Neural progenitor cell (in vitro differentiated cells): ENCODE data around the gene TAS2R60. TPM values are rescaled to one million over a fixed set of nuclear protein-coding genes. Genes with fewer than 3 reads are reported as not detected.

Source experiments
- DNase-seq: peaks from one replicate; pipeline ENCODE4 v3.0.0-alpha.2; 2016; ENCODE audit warnings: low spot score
- H2AFZ ChIP-seq: fragments of 200-600 bp; sonication (generic); replicated peaks from 2 replicates; pipeline ENCODE4 v1.6.1; 2016; ENCODE audit warnings: antibody characterized with exemption
- H3F3A ChIP-seq: fragments of 200-600 bp; sonication (generic); 2 replicates; pipeline ENCODE4 v1.6.1; 2016; ENCODE audit warnings: antibody characterized with exemption, low read depth
- H3K27ac ChIP-seq: fragments of 200-600 bp; sonication (generic); 2 replicates; pipeline ENCODE4 v1.5.1; 2016; ENCODE audit warnings: mild to moderate bottlenecking
- H3K27me3 ChIP-seq: fragments of 200-600 bp; sonication (generic); 2 replicates; pipeline ENCODE4 v1.6.1; 2016; ENCODE audit warnings: mild to moderate bottlenecking, moderate library complexity
- H3K36me3 ChIP-seq: fragments of 200-600 bp; sonication (generic); 2 replicates; pipeline ENCODE4 v1.5.1; 2016
- H3K4me1 ChIP-seq: fragments of 200-600 bp; sonication (generic); 2 replicates; pipeline ENCODE4 v1.6.1; 2016; ENCODE audit warnings: mixed run types
- H3K4me2 ChIP-seq: fragments of 200-600 bp; sonication (generic); 2 replicates; pipeline ENCODE4 v1.6.1; 2016
- H3K4me3 ChIP-seq: fragments of 200-600 bp; sonication (generic); 2 replicates; pipeline ENCODE4 v1.5.1; 2016
- H3K79me2 ChIP-seq: fragments of 200-600 bp; sonication (generic); 2 replicates; pipeline ENCODE4 v1.6.1; 2016; ENCODE audit warnings: low read depth
- H3K9ac ChIP-seq: fragments of 200-600 bp; sonication (generic); 2 replicates; pipeline ENCODE4 v1.6.1; 2016
- H3K9me3 ChIP-seq: fragments of 200-600 bp; sonication (generic); 2 replicates; pipeline ENCODE4 v1.5.1; 2016; ENCODE audit warnings: low read depth
- H4K20me1 ChIP-seq: fragments of 200-600 bp; sonication (generic); 2 replicates; pipeline ENCODE4 v1.6.1; 2016; ENCODE audit warnings: low read depth
- H3K27ac Mint-ChIP-seq: 3 replicates; pipeline ENCODE4 v1.8.0; 2021; ENCODE audit warnings: mixed read lengths
- H3K27me3 Mint-ChIP-seq: 2 replicates; pipeline ENCODE4 v1.8.0; 2022; ENCODE audit warnings: low read depth, mild to moderate bottlenecking, inconsistent platforms, moderate library complexity, mixed read lengths; ENCODE audit not compliant: insufficient read depth
- H3K36me3 Mint-ChIP-seq: 3 replicates; pipeline ENCODE4 v1.8.0; 2021; ENCODE audit warnings: mixed read lengths
- H3K4me1 Mint-ChIP-seq: 3 replicates; pipeline ENCODE4 v1.8.0; 2021; ENCODE audit warnings: mixed read lengths
- H3K4me3 Mint-ChIP-seq: 3 replicates; pipeline ENCODE4 v1.8.0; 2021; ENCODE audit warnings: mild to moderate bottlenecking, moderate library complexity, mixed read lengths
- H3K9me3 Mint-ChIP-seq: 3 replicates; pipeline ENCODE4 v1.8.0; 2020; ENCODE audit warnings: mixed read lengths
- EZH2 ChIP-seq: fragments of 200-600 bp; sonication (generic); IDR thresholded peaks from 2 replicates; pipeline ENCODE4 v1.6.1; 2017; ENCODE audit warnings: antibody characterized with exemption, mild to moderate bottlenecking, moderate library complexity
- EZH2phosphoT487 ChIP-seq: fragments of 200-600 bp; sonication (generic); IDR thresholded peaks from 2 replicates; pipeline ENCODE4 v1.6.1; 2017; ENCODE audit warnings: antibody characterized with exemption
- total RNA-seq: library from RNA; depleted of rRNA; stranded (reverse); fragments of >200 nt; gene quantifications from 2 replicates; pipeline ENCODE4 v1.2.3, GENCODE V29; 2015; ENCODE audit warnings: low replicate concordance
- TF ChIP-seq, protein P1 (sequence below): fragments of 200-600 bp; sonication (generic); IDR thresholded peaks from 2 replicates; pipeline ENCODE4 v1.5.1; 2017; ENCODE audit warnings: antibody characterized with exemption, mild to moderate bottlenecking

Gene TAS2R60
- total RNA-seq, 1 donor from 2014 or later: not detected

DNA sequence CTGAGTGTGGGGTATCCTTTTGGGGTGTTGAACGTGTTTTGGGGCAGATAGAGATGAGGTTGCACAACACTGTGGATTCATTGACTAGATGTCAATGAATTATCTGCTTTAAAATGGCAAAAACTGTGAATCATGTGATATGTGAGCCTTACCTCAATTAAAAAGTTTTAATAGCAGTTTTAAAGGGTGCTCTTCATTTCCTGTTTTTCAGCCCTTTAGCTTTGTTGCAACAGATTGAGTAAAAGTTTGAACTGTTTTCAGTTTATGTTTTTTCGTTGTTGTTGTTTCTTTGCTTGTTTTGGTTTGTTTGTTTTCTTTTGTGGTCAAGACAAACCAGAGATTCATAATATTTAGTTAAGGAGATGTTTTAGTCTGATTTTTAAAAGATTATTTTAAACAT lies 43.8 kb downstream of the TAS2R60 start:
- Histone ChIP-seq H3K4me1 (no peaks in the 10 kb centered on the region), H3K9ac (no peak overlapping the region), H3K27ac (no peak overlapping the region), H3K4me2 (no peak overlapping the region), H2AFZ (no peak overlapping the region), H3F3A (no peaks in the 10 kb centered on the region), H4K20me1 (no peaks in the 10 kb centered on the region), H3K79me2 (no peaks in the 10 kb centered on the region), H3K9me3 (no peaks in the 10 kb centered on the region), H3K4me3 (no peak overlapping the region), H3K36me3 (no peaks in the 10 kb centered on the region), H3K27me3 (no peaks in the 10 kb centered on the region)
- peaks cover 3% of the 10 kb centered on the region for H3K9me3 Mint-ChIP-seq
- H3K4me3 Mint-ChIP-seq: no peak overlapping the region
- no peaks in the 10 kb centered on the region for H3K27me3 Mint-ChIP-seq
- H3K4me1 Mint-ChIP-seq: peaks cover 4% of the 10 kb centered on the region
- no peak for DNase-seq
- no peak for TF ChIP-seq EZH2phosphoT487
- TF ChIP-seq, protein P1, sequence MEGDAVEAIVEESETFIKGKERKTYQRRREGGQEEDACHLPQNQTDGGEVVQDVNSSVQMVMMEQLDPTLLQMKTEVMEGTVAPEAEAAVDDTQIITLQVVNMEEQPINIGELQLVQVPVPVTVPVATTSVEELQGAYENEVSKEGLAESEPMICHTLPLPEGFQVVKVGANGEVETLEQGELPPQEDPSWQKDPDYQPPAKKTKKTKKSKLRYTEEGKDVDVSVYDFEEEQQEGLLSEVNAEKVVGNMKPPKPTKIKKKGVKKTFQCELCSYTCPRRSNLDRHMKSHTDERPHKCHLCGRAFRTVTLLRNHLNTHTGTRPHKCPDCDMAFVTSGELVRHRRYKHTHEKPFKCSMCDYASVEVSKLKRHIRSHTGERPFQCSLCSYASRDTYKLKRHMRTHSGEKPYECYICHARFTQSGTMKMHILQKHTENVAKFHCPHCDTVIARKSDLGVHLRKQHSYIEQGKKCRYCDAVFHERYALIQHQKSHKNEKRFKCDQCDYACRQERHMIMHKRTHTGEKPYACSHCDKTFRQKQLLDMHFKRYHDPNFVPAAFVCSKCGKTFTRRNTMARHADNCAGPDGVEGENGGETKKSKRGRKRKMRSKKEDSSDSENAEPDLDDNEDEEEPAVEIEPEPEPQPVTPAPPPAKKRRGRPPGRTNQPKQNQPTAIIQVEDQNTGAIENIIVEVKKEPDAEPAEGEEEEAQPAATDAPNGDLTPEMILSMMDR: no peak
- TF ChIP-seq EZH2: no peak
- no peaks in the 10 kb centered on the region for H3K36me3 Mint-ChIP-seq
- no peak overlapping the region for H3K27ac Mint-ChIP-seq

DNA sequence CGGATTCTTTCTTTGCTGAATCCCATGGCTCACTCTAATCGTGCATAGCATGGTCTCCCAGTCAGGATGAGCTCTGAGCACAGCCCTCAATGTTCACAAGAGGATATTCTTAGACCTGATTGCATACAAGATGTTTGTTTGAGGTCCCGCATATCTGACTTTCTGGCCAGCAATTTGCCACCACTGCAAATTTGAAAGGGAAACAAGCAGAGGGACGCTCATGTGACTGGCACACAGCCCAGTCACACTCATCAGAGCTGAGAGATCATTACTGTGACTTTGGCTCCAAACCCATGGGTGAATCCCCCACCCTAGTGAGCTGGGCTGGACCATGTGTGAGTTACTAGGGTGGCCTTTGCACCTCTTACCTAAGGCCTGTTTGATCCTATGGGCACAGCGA lies 44.3 kb downstream of the TAS2R60 start:
- no peaks in the 10 kb centered on the region for H3K36me3 ChIP-seq
- no peak overlapping the region for H3K4me3 Mint-ChIP-seq

DNA sequence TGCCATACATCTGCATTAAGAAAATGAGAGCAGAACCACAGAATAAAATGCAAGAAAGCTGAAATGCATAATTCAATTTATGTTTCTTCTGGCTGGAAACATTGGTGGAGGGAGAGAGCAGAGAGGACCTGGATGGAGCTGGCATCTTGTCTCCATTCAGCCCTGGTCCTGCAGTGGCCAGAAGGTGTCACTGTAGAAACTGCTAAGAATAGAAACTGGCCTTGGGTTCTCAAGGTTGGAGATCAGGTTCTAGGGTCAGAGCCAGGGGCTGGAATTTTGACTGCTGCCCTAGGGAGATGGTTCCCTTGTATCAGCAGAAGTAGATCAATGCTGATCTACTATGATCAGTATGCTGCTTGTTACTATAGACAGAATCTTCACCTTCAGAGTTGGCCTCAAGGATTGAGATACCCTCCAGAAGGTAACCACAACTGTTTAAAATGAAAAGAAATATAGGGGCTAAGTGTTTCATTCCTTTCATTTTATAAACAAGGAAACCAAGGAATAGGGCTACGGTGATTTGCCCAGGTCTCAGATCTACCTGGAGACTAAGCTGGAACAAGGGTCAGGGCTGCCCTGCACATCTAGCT lies 47.6 kb downstream of the TAS2R60 start:
- H3K9ac ChIP-seq: no peak overlapping the region
- no peak for TF ChIP-seq EZH2phosphoT487
- TF ChIP-seq, protein P1: peak; percentile 60
- H2AFZ ChIP-seq: no peak overlapping the region
- peaks cover 2% of the 10 kb centered on the region for H3K4me1 Mint-ChIP-seq
- no peaks in the 10 kb centered on the region for H3K36me3 ChIP-seq
- no peaks in the 10 kb centered on the region for H3K36me3 Mint-ChIP-seq
- no peak overlapping the region for H3K4me3 ChIP-seq
- H3K4me1 ChIP-seq: no peaks in the 10 kb centered on the region
- no peaks in the 10 kb centered on the region for H3K79me2 ChIP-seq
- no peak overlapping the region for H3K4me3 Mint-ChIP-seq
- no peak overlapping the region for H3K27ac ChIP-seq
- no peaks in the 10 kb centered on the region for H3K9me3 ChIP-seq
- H3K9me3 Mint-ChIP-seq: peaks cover 2% of the 10 kb centered on the region
- H3K27me3 Mint-ChIP-seq: no peaks in the 10 kb centered on the region
- DNase-seq: peak; percentile 28
- H3K4me2 ChIP-seq: no peak overlapping the region
- no peaks in the 10 kb centered on the region for H3F3A ChIP-seq
- H3K27ac Mint-ChIP-seq: no peak overlapping the region
- no peaks in the 10 kb centered on the region for H3K27me3 ChIP-seq
- no peaks in the 10 kb centered on the region for H4K20me1 ChIP-seq

More for the DNA sequence above, 44.3 kb downstream of the TAS2R60 start:
- no peaks in the 10 kb centered on the region for H3K27me3 ChIP-seq
- no peaks in the 10 kb centered on the region for H3K9me3 ChIP-seq
- TF ChIP-seq, protein P1: no peak
- TF ChIP-seq EZH2 (no peak), EZH2phosphoT487 (no peak)
- no peak overlapping the region for H3K4me2 ChIP-seq
- no peaks in the 10 kb centered on the region for H3F3A ChIP-seq
- H3K9ac ChIP-seq: no peak overlapping the region
- no peaks in the 10 kb centered on the region for H4K20me1 ChIP-seq
- Mint-ChIP-seq H3K4me1 (peaks cover 4% of the 10 kb centered on the region), H3K27ac (no peak overlapping the region), H3K9me3 (peaks cover 3% of the 10 kb centered on the region), H3K27me3 (no peaks in the 10 kb centered on the region), H3K36me3 (no peaks in the 10 kb centered on the region)
- H3K4me3 ChIP-seq: no peak overlapping the region
- H2AFZ ChIP-seq: no peak overlapping the region
- no peaks in the 10 kb centered on the region for H3K79me2 ChIP-seq
- no peaks in the 10 kb centered on the region for H3K4me1 ChIP-seq
- DNase-seq: no peak
- no peak overlapping the region for H3K27ac ChIP-seq
